ENCODE results near the gene SH3RF3.

Gene SH3RF3

DNA sequence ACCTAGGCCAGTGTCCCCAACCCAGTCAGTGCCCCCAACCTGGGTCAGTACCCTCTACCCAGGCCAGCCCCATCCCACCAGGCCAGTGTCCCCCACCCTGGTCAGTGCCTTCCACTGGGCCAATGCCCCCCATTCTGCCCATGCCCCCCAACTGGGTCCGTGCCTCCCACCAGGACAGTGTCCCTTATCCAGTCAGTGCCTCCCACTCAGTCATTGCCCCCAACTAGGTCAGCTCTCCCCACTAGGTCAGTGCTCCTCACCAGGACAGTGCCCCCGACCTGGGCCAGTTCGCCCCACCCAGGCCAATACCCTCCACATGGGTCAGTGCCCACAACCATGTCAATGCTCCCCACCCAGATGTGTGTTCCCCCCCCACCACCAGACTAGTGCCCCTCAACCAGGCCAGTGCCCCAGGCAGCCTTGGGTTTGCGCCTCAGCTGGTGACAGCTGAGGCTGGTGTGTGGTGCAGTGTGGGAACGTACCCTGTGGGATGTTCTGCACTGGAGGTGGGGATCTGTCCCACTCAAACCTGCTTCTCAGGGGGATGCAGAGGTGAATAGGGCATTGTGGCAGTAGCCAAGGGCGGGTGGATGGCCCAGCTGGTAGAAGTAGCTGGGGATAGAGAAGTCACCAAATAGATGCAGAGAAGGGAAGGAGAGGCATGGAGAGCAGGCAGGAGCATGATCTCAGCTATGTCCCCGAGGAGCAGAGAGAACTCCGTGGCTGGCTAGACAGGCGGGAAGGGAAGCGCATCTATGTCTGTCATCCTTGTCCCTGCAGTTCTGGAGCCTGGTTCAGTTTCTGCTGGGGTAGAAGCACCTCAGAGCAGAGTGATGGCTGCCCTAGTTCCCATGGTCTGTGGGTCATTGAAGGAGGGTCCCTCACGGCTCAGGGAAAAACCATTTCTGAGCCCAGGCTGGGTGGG is 168.8 kb downstream of the SH3RF3 start:
- ATAC-seq: no peak
- no peak for TF ChIP-seq ESRRG (CRISPR knock-in tag; IDR thresholded peaks at IDR 0.05)
- TF ChIP-seq TOX (CRISPR knock-in tag; IDR thresholded peaks at IDR 0.05; ENCODE audit: borderline replicate concordance): no peak
- no peak for TF ChIP-seq CSDC2 (CRISPR knock-in tag; IDR thresholded peaks at IDR 0.05)
- no peak for TF ChIP-seq ZNF70 (CRISPR knock-in tag; IDR thresholded peaks at IDR 0.05)
- TF ChIP-seq RARB (CRISPR knock-in tag; IDR thresholded peaks at IDR 0.05): no peak
- no peak for TF ChIP-seq ZFP3 (CRISPR knock-in tag; IDR thresholded peaks at IDR 0.05)
- no peak for TF ChIP-seq GLIS3 (CRISPR knock-in tag; IDR thresholded peaks at IDR 0.05)
- TF ChIP-seq BACH2 (CRISPR knock-in tag; IDR thresholded peaks at IDR 0.05; ENCODE audit: borderline replicate concordance): no peak
- TF ChIP-seq, protein P1, sequence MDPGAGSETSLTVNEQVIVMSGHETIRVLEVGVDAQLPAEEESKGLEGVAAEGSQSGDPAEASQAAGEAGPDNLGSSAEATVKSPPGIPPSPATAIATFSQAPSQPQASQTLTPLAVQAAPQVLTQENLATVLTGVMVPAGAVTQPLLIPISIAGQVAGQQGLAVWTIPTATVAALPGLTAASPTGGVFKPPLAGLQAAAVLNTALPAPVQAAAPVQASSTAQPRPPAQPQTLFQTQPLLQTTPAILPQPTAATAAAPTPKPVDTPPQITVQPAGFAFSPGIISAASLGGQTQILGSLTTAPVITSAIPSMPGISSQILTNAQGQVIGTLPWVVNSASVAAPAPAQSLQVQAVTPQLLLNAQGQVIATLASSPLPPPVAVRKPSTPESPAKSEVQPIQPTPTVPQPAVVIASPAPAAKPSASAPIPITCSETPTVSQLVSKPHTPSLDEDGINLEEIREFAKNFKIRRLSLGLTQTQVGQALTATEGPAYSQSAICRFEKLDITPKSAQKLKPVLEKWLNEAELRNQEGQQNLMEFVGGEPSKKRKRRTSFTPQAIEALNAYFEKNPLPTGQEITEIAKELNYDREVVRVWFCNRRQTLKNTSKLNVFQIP (CRISPR knock-in tag; IDR thresholded peaks at IDR 0.05; ENCODE audit: borderline replicate concordance, low read depth): no peak

DNA sequence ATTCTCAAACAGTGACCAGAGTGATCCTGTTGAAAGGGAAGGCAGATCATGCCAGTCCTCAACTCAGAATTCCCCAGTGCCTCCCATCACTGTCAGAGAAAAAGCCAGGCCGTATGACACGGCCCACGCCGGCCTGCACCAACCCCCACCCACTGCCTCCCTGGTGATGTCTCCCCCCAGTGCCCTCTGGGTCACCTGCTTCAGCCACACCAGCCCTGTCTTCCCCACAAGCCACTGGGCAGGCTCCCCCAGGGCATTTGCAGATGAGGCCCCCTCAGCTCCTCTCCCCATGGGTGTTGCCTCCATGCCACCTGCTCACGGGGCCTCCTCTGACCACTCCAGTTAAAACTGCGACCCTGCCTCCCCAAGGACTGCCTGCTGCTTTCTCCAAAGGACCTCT is 169.8 kb downstream of the SH3RF3 start:
- ATAC-seq: no peak
- TF ChIP-seq CSRNP3 (CRISPR knock-in tag; IDR thresholded peaks at IDR 0.05): no peak
- TF ChIP-seq, protein P1 (CRISPR knock-in tag; IDR thresholded peaks at IDR 0.05; ENCODE audit: borderline replicate concordance, low read depth): no peak

DNA sequence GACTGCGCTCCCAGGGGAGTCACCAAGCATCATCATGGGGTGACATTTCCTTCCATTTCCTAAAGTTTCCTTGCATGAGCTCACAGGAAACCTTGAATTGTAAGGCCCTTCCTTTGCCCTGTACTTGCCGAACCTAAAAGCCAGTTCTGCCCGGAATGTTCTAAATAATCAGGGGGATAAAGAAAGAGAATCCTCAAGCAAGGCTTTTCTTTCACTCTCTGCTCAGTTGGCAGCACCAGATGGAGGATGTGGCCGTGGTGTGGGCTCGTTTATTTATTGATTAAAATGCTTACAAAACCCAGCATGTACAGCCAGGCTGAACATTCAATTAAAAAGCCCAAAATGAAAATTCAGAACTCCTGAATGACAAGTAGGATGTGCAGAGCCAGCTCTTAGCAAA is 170.5 kb downstream of the SH3RF3 start:
- no peak for ATAC-seq
- TF ChIP-seq SNAI2 (CRISPR knock-in tag; IDR thresholded peaks at IDR 0.05): no peak
- TF ChIP-seq ZNF565 (CRISPR knock-in tag; conservative IDR thresholded peaks at IDR 0.05; ENCODE audit: low read depth): no peak
- no peak for TF ChIP-seq ZNF70 (CRISPR knock-in tag; IDR thresholded peaks at IDR 0.05)
- TF ChIP-seq TCF4 (CRISPR knock-in tag; IDR thresholded peaks at IDR 0.05; ENCODE audit: borderline replicate concordance): no peak
- no peak for TF ChIP-seq ZNF8 (CRISPR knock-in tag; IDR thresholded peaks at IDR 0.05)
- no peak for TF ChIP-seq ZC3H10 (CRISPR knock-in tag; IDR thresholded peaks at IDR 0.05)
- TF ChIP-seq CSDC2 (CRISPR knock-in tag; IDR thresholded peaks at IDR 0.05): no peak
- no peak for TF ChIP-seq ISL1 (CRISPR knock-in tag; IDR thresholded peaks at IDR 0.05)
- no peak for TF ChIP-seq GLIS3 (CRISPR knock-in tag; IDR thresholded peaks at IDR 0.05)
- no peak for TF ChIP-seq ESRRG (CRISPR knock-in tag; IDR thresholded peaks at IDR 0.05)

DNA sequence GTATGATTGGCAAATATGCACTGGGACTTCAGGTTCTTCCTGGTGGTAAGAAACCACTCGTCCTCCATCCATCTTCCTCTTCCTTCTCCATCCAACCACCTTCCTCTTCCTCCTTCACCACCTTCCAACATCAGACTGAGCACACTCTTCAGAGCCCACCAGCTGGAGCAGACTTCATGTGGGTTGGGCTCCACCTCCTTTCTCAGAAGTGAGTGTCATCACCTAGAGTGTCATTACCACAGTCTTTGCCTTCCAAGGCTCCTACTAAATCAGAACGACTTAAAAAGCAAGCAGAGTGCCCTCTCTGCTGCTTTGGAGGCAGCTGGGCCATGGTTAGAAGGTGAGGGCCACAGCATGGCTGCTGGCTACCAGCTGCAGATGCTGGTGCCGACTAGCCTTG is 171.6 kb downstream of the SH3RF3 start:
- TF ChIP-seq OSR1 (CRISPR knock-in tag; IDR thresholded peaks at IDR 0.05) (no peak), ISL1 (CRISPR knock-in tag; IDR thresholded peaks at IDR 0.05) (no peak), TCF4 (CRISPR knock-in tag; IDR thresholded peaks at IDR 0.05; ENCODE audit: borderline replicate concordance) (no peak), TOX (CRISPR knock-in tag; IDR thresholded peaks at IDR 0.05; ENCODE audit: borderline replicate concordance) (no peak), ZFP3 (CRISPR knock-in tag; IDR thresholded peaks at IDR 0.05) (no peak), RARB (CRISPR knock-in tag; IDR thresholded peaks at IDR 0.05) (no peak), ZC3H10 (CRISPR knock-in tag; IDR thresholded peaks at IDR 0.05) (no peak), SNAI2 (CRISPR knock-in tag; IDR thresholded peaks at IDR 0.05) (no peak), TSHZ2 (CRISPR knock-in tag; IDR thresholded peaks at IDR 0.05) (no peak)
- TF ChIP-seq, protein P2, sequence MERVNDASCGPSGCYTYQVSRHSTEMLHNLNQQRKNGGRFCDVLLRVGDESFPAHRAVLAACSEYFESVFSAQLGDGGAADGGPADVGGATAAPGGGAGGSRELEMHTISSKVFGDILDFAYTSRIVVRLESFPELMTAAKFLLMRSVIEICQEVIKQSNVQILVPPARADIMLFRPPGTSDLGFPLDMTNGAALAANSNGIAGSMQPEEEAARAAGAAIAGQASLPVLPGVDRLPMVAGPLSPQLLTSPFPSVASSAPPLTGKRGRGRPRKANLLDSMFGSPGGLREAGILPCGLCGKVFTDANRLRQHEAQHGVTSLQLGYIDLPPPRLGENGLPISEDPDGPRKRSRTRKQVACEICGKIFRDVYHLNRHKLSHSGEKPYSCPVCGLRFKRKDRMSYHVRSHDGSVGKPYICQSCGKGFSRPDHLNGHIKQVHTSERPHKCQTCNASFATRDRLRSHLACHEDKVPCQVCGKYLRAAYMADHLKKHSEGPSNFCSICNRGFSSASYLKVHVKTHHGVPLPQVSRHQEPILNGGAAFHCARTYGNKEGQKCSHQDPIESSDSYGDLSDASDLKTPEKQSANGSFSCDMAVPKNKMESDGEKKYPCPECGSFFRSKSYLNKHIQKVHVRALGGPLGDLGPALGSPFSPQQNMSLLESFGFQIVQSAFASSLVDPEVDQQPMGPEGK (CRISPR knock-in tag; IDR thresholded peaks at IDR 0.05; ENCODE audit: borderline replicate concordance): no peak
- ATAC-seq: no peak

Measured in SK-N-SH treated with all-trans-retinoic acid at 6 μM for 48 hours (cell line).